ENCODE results near the gene GSDME. TPM values are rescaled to one million over a fixed set of nuclear protein-coding genes. Genes with fewer than 3 reads are reported as not detected.
"Not testable (repeated sequence)": the region's sequence is repeated elsewhere in the genome, so short reads cannot be mapped to it uniquely, and the experiment has no call there.

GSDME gene
- total and polyA plus RNA-seq, 2 experiments from 2014 or later, result 7.1 to 10.0 TPM

DNA sequence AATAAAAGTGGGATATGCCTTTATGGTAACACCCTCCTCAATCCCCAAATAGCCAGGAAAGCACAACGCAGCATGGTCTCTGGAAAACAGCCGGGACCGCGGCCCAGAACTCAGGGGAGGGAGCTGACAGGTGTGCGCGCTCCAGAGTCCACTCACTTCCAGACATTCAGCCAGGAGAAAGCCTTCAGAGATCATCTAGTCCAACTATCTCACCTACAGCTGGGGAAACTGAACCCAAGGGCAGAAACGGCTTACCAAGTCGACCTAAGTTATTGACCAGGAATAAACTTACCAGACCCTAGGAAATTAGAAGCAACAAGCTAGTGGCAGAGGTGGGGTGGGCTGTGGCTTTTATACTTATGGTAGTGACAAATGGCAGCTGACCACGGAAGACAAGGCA lies 16.4 kb downstream of the GSDME start:
- DNase-seq (ENCODE audit: low read depth in 1 of 2, low spot score in 1 of 2), result no peak
- no peaks in the 10 kb centered on the region for H3K4me1 ChIP-seq (ENCODE audit: low read depth)
- H3K9me3 ChIP-seq (ENCODE audit: low read depth), result no peaks in the 10 kb centered on the region
- H3K36me3 ChIP-seq, result no peaks in the 10 kb centered on the region
- no peaks in the 10 kb centered on the region for H3K27me3 ChIP-seq
- TF ChIP-seq, protein P1, sequence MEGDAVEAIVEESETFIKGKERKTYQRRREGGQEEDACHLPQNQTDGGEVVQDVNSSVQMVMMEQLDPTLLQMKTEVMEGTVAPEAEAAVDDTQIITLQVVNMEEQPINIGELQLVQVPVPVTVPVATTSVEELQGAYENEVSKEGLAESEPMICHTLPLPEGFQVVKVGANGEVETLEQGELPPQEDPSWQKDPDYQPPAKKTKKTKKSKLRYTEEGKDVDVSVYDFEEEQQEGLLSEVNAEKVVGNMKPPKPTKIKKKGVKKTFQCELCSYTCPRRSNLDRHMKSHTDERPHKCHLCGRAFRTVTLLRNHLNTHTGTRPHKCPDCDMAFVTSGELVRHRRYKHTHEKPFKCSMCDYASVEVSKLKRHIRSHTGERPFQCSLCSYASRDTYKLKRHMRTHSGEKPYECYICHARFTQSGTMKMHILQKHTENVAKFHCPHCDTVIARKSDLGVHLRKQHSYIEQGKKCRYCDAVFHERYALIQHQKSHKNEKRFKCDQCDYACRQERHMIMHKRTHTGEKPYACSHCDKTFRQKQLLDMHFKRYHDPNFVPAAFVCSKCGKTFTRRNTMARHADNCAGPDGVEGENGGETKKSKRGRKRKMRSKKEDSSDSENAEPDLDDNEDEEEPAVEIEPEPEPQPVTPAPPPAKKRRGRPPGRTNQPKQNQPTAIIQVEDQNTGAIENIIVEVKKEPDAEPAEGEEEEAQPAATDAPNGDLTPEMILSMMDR (IDR thresholded peaks at IDR 0.05; ENCODE audit: low read depth, low read length), result no peak
- no peak overlapping the region for H3K27ac ChIP-seq
- H3K4me3 ChIP-seq, result no peak overlapping the region

DNA sequence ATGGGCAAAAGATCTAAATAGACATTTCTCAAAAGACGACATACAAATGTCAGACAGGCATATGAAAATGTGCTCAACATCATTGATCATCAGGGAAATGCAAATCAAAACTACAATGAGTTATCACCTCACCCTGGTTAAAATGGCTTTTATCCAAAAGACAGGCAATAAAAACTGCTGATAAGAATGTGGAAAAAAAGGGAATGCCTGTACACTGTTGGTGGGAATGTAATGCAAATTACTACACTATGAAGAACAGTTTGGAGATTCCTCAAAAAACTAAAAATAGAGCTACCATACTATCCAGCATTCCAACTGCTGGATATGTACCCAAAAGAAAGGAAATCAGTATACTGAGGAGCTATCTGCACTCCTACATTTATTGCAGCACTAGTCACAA lies 18.0 kb downstream of the GSDME start:
- Histone ChIP-seq H3K9me3 (ENCODE audit: low read depth) (no peaks in the 10 kb centered on the region), H3K4me1 (ENCODE audit: low read depth) (no peaks in the 10 kb centered on the region), H3K27me3 (no peaks in the 10 kb centered on the region), H3K27ac (no peak overlapping the region), H3K36me3 (no peaks in the 10 kb centered on the region), H3K4me3 (no peak overlapping the region)
- DNase-seq (ENCODE audit: low read depth in 1 of 2, low spot score in 1 of 2), result no peak
- TF ChIP-seq, protein P1 (IDR thresholded peaks at IDR 0.05; ENCODE audit: low read depth, low read length), result no peak

DNA sequence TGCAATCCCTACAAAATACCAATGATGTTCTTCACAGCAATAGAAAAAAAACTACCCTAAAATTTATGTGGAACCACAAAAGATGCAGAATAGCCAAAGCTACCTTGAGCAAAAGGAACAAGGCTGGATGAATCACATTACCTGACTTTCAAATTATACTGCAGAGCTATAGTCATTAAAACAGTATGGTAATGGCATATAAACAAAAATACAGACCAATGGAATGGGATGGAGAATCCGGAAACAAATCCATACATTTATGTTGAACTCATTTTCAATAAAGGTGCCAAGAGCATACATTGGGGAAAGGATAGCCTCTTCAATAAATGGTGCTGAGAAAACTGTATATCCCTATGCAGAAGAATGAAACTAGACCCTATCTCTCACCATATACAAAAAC lies 18.7 kb downstream of the GSDME start:
- Histone ChIP-seq H3K4me3 (no peak overlapping the region), H3K9me3 (ENCODE audit: low read depth) (no peaks in the 10 kb centered on the region), H3K4me1 (ENCODE audit: low read depth) (no peaks in the 10 kb centered on the region), H3K27me3 (no peaks in the 10 kb centered on the region), H3K27ac (no peak overlapping the region), H3K36me3 (no peaks in the 10 kb centered on the region)
- no peak for DNase-seq (ENCODE audit: low read depth in 1 of 2, low spot score in 1 of 2)
- TF ChIP-seq, protein P1 (IDR thresholded peaks at IDR 0.05; ENCODE audit: low read depth, low read length), result no peak

DNA sequence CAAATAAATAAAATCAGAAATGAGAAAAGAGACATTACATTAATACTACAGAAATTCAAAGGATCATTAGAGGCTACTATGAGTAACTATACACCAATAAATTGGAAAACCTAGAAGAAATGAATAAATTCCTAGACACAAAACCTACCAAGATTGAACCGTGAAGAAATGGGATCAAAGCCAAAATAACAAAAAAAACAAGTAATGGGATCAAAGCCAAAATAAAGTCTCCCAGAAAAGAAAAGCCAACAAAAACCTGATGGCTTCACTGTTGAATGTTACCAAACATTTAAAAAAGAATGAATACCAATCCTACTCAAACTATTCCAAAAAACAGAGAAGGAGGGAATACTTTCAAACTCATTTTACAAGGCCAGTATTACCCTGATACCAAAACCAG lies 20.0 kb downstream of the GSDME start:
- peak in 1 of 2 donors; percentile 32 for DNase-seq (ENCODE audit: low read depth in 1 of 2, low spot score in 1 of 2)
- H3K4me1 ChIP-seq (ENCODE audit: low read depth), result no peaks in the 10 kb centered on the region
- H3K9me3 ChIP-seq (ENCODE audit: low read depth), result no peaks in the 10 kb centered on the region
- H3K36me3 ChIP-seq, result no peaks in the 10 kb centered on the region
- no peak overlapping the region for H3K27ac ChIP-seq
- no peaks in the 10 kb centered on the region for H3K27me3 ChIP-seq
- TF ChIP-seq, protein P1 (IDR thresholded peaks at IDR 0.05; ENCODE audit: low read depth, low read length), result no peak
- H3K4me3 ChIP-seq, result no peak overlapping the region

DNA sequence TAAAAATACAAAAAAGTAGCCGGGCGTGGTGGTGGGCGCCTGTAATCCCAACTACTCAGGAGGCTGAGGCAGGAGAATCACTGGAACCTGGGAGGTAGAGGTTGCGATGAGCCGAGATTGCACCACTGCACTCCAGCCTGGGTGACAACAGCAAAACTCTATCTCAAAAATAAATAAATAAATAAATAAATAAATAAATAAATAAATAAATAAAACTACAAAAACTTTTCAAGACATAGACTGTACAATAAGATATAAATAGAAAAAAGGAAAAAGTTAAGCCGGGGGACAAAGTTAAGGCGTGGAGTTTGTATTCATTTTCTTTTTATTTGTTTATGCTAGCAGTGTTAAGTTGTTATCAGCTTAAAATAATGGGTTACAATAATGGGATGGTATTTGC lies 21.7 kb downstream of the GSDME start:
- not testable (repeated sequence) for H3K4me1 ChIP-seq (ENCODE audit: low read depth); H3K36me3 ChIP-seq; H3K4me3 ChIP-seq; H3K27me3 ChIP-seq; DNase-seq (ENCODE audit: low read depth in 1 of 2, low spot score in 1 of 2); H3K27ac ChIP-seq; H3K9me3 ChIP-seq (ENCODE audit: low read depth)

DNA sequence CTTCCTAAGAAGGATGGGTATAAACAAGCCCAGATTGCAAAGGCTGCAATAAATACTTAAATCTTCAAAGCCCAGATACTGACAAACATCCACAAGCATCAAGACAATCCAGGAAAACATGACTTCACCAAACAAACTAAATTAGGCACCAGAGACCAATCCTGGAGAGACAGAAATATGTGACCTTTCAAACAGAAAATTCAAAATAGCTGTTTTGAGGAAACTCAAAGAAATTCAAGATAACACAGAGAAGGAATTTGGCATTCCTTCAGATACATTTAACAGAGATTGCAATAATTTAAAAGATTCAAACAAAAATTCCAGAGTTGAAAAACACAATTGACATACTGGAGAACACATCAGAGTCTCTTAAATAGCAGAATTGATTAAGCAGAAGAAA lies 23.0 kb downstream of the GSDME start:
- Histone ChIP-seq H3K36me3 (no peaks in the 10 kb centered on the region), H3K9me3 (ENCODE audit: low read depth) (no peaks in the 10 kb centered on the region), H3K27me3 (no peaks in the 10 kb centered on the region), H3K4me1 (ENCODE audit: low read depth) (no peaks in the 10 kb centered on the region), H3K27ac (no peak overlapping the region), H3K4me3 (no peak overlapping the region)
- peak in 1 of 2 donors; percentile 50 for DNase-seq (ENCODE audit: low read depth in 1 of 2, low spot score in 1 of 2)
- TF ChIP-seq, protein P1 (IDR thresholded peaks at IDR 0.05; ENCODE audit: low read depth, low read length), result no peak

All from cardiac muscle cell (in vitro differentiated cells and primary cell).